ENCODE results near the gene MARK2. TPM values are rescaled to one million over a fixed set of nuclear protein-coding genes. Genes with fewer than 3 reads are reported as not detected.

MARK2 gene
- total and polyA plus RNA-seq, 11 donors, result 17.0 to 53.5 (median 37.5) TPM

DNA sequence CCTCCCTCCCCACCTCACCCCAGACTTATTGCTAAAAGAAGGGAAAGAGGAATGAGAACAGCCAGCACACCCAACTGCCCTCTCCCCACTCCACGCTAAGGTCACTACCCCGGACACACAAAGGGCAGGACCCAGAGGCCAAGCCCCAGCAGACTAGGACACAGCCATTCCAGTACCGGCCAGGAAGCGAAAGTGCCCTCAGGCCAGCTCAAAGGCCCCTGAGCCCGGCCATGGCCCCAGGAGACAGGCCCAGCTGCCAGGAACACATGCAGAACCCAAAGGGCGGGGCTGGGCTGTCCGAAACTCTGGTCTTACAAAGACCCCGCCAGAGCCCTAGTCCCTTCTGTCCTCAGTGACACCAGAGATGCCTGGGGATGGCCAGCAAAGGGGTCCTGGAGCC lies 72.5 kb downstream of the MARK2 start:
- Histone ChIP-seq H3K27ac (peak overlapping the region in 1 of 12 donors; percentile 1), H3K27me3 (peaks cover 0 to 9% (median 0%) of the 10 kb centered on the region in 9 donors), H3K36me3 (peaks cover 0 to 33% (median 29%) of the 10 kb centered on the region in 9 donors), H3K4me1 (peaks cover 6 to 51% (median 19%) of the 10 kb centered on the region in 12 donors), H3K4me3 (no peak overlapping the region), H3K9me3 (no peaks in the 10 kb centered on the region)
- TF ChIP-seq POLR2A (IDR thresholded peaks at IDR 0.05), result no peak
- TF ChIP-seq, protein P1, sequence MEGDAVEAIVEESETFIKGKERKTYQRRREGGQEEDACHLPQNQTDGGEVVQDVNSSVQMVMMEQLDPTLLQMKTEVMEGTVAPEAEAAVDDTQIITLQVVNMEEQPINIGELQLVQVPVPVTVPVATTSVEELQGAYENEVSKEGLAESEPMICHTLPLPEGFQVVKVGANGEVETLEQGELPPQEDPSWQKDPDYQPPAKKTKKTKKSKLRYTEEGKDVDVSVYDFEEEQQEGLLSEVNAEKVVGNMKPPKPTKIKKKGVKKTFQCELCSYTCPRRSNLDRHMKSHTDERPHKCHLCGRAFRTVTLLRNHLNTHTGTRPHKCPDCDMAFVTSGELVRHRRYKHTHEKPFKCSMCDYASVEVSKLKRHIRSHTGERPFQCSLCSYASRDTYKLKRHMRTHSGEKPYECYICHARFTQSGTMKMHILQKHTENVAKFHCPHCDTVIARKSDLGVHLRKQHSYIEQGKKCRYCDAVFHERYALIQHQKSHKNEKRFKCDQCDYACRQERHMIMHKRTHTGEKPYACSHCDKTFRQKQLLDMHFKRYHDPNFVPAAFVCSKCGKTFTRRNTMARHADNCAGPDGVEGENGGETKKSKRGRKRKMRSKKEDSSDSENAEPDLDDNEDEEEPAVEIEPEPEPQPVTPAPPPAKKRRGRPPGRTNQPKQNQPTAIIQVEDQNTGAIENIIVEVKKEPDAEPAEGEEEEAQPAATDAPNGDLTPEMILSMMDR (IDR thresholded peaks at IDR 0.05), result no peak
- no peak for DNase-seq
- ATAC-seq, result no peak
- intact Hi-C loops (cut with DNase I), result no loop called here
- WGBS, 4 donors, result 46 to 64% (median 57%) methylated on average over 8 of the region's 8 CpGs

DNA sequence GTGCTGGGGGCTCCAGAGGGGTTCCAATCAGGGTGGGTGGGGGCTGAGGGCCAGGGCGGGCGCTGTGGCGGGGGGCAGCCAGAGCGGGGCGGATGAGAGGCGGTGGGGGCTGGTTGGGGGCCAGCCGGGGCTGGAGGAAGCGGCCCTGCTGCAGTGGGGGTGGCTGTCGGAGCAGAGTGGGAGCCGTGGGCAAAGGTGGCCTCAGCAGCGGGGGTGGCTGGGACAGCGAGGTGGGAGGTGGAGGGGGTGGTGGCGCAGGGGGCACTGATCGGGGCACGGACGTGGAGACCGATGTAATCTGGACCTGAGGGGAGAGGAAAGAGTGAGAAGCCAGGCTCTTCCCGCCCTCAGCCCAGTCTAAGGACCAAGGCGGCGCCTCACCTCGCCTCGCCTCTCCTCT lies 73.0 kb downstream of the MARK2 start:
- Histone ChIP-seq H3K4me1 (peaks cover 7 to 54% (median 21%) of the 10 kb centered on the region in 12 donors), H3K27ac (no peak overlapping the region)

DNA sequence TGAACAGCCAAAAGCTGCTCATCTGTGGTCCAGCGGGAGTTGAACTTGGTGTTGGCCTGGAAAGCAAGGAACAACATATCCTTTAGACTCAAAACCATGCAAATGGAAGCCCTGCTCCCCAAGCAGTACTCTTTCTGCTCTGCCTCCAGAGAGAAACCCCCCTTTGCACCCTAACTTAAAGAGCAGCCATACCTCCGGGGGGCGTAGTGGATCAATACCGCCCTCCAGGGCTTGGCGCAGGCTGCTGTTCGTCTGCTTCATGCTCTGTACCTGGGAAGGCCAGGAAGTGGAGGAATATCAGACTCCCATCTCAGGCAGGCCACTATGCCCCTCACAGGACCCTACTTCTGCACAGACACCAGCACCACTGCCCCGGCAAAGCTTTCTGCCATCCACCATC lies 73.8 kb downstream of the MARK2 start:
- intact Hi-C loops (cut with DNase I), result no loop called here
- DNase-seq, result no peak

More for the DNA sequence above, 73.0 kb downstream of the MARK2 start:
- Histone ChIP-seq H3K27me3 (peaks cover 0 to 11% (median 0%) of the 10 kb centered on the region in 9 donors), H3K9me3 (no peaks in the 10 kb centered on the region), H3K4me3 (no peak overlapping the region), H3K36me3 (peaks cover 0 to 30% (median 28%) of the 10 kb centered on the region in 9 donors)
- DNase-seq (no peak), ATAC-seq (no peak)
- TF ChIP-seq, protein P1 (IDR thresholded peaks at IDR 0.05), result no peak
- no peak for TF ChIP-seq POLR2A (IDR thresholded peaks at IDR 0.05)
- intact Hi-C loops (cut with DNase I), result no loop called here
- WGBS, 4 donors, result 90 to 93% (median 91%) methylated on average over 22 of the region's 22 CpGs

More for the DNA sequence above, 73.8 kb downstream of the MARK2 start:
- Histone ChIP-seq H3K4me3 (no peak overlapping the region), H3K36me3 (peaks cover 0 to 22% (median 20%) of the 10 kb centered on the region in 9 donors), H3K27me3 (peaks cover 0 to 18% (median 0%) of the 10 kb centered on the region in 9 donors), H3K9me3 (no peaks in the 10 kb centered on the region), H3K27ac (no peak overlapping the region), H3K4me1 (peaks cover 7 to 60% (median 26%) of the 10 kb centered on the region in 12 donors)
- WGBS, 4 donors, result 84 to 91% (median 89%) methylated on average over 7 of the region's 7 CpGs
- TF ChIP-seq, protein P1 (IDR thresholded peaks at IDR 0.05), result no peak
- no peak for TF ChIP-seq POLR2A (IDR thresholded peaks at IDR 0.05)
- ATAC-seq, result no peak

All from heart left ventricle (tissue), 16 donors.